ENCODE data around the gene EIF5B. TPM values are rescaled to one million over a fixed set of nuclear protein-coding genes. Genes with fewer than 3 reads are reported as not detected.
A peak's percentile ranks its signal among the peaks of the same experiment; 100 is the strongest.

Gene EIF5B
- total RNA-seq, 2 experiments from 2014 or later, result 27.8 to 33.2 TPM

GRCh38 chr2:99377879-99378278 is 40.7 kb downstream of the EIF5B start:
- no peak overlapping the region for H3K4me3 Mint-ChIP-seq
- Histone ChIP-seq H3K27me3 (ENCODE audit: control insufficient read depth in 1 of 2, insufficient read depth in 2 of 2, low read length in 2 of 2) (no peaks in the 10 kb centered on the region), H3K4me3 (ENCODE audit: low read length) (no peak overlapping the region), H3K36me3 (ENCODE audit: insufficient read depth, low read length) (peaks cover 86% of the 10 kb centered on the region), H3K27ac (ENCODE audit: low read depth in 1 of 2, low read length in 2 of 2) (no peak overlapping the region), H3K9me3 (ENCODE audit: control insufficient read depth in 1 of 2, insufficient read depth in 1 of 2, low read length in 2 of 2) (peaks cover 0 to 5% of the 10 kb centered on the region in 2 experiments), H3K4me1 (ENCODE audit: insufficient read depth, low read length) (no peaks in the 10 kb centered on the region)
- H3K27ac Mint-ChIP-seq, result peak overlapping the region; percentile 24
- peaks cover 100% of the 10 kb centered on the region for H3K36me3 Mint-ChIP-seq (ENCODE audit: low read depth)
- DNase-seq (no peak), ATAC-seq (ENCODE audit: poor library complexity) (no peak)
- ChIA-PET POLR2A (interaction anchor here (0.8 kb wide), 1 partner anchor 21 kb away, joined by 3 read pairs; no protein-coding TSS in a partner anchor), CTCF (interaction anchor here (1.3 kb wide), 1 partner anchor 12 kb away, joined by 3 read pairs; no protein-coding TSS in a partner anchor)
- intact Hi-C loops (cut with DNase I, micrococcal nuclease), result no loop called here
- no peaks in the 10 kb centered on the region for H3K9me3 Mint-ChIP-seq
- H3K4me1 Mint-ChIP-seq (ENCODE audit: low read depth), result no peaks in the 10 kb centered on the region
- no peaks in the 10 kb centered on the region for H3K27me3 Mint-ChIP-seq
- TF ChIP-seq, protein P1, sequence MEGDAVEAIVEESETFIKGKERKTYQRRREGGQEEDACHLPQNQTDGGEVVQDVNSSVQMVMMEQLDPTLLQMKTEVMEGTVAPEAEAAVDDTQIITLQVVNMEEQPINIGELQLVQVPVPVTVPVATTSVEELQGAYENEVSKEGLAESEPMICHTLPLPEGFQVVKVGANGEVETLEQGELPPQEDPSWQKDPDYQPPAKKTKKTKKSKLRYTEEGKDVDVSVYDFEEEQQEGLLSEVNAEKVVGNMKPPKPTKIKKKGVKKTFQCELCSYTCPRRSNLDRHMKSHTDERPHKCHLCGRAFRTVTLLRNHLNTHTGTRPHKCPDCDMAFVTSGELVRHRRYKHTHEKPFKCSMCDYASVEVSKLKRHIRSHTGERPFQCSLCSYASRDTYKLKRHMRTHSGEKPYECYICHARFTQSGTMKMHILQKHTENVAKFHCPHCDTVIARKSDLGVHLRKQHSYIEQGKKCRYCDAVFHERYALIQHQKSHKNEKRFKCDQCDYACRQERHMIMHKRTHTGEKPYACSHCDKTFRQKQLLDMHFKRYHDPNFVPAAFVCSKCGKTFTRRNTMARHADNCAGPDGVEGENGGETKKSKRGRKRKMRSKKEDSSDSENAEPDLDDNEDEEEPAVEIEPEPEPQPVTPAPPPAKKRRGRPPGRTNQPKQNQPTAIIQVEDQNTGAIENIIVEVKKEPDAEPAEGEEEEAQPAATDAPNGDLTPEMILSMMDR (IDR thresholded peaks at IDR 0.05), result no peak

DNA sequence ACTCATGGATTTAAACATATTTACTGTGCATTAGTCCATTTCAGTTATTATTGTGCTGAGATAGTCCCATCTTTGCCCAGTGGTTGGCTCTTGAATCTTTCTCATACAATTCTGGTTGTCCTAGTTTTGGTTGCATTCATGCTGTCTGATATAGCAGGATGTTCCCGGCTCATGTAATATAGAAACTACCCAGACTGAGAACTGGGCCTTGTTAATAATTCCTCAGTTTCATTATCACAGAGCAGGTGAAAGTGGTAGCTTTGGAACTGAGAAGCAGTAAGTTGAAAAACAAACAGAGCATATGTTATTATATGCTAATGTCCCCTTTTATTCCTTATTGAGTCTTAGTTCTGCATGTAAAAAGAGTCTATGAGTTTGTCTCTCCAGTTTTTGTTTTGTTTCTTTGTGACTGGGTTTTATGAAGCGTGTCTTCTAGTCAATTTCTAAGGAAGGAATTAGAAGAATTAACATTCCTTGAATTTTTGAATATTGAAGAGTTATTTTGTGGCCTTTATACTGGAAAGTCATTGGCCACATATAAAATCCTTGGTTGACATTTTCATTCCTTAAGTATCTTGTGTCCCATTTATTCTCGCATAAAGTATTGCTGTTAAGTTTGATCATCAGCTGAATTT is 43.3 kb downstream of the EIF5B start:
- CTCF ChIA-PET, result interaction anchor here (0.5 to 1.3 kb wide), 2 partner anchors 23 to 28 kb away, joined by 3 read pairs; no protein-coding TSS in a partner anchor

GRCh38 chr2:99382143-99382542 is 45.0 kb downstream of the EIF5B start:
- Histone ChIP-seq H3K27me3 (ENCODE audit: control insufficient read depth in 1 of 2, insufficient read depth in 2 of 2, low read length in 2 of 2) (no peaks in the 10 kb centered on the region), H3K36me3 (ENCODE audit: insufficient read depth, low read length) (peaks cover 62% of the 10 kb centered on the region), H3K4me1 (ENCODE audit: insufficient read depth, low read length) (no peaks in the 10 kb centered on the region), H3K9me3 (ENCODE audit: control insufficient read depth in 1 of 2, insufficient read depth in 1 of 2, low read length in 2 of 2) (no peaks in the 10 kb centered on the region), H3K27ac (ENCODE audit: low read depth in 1 of 2, low read length in 2 of 2) (no peak overlapping the region), H3K4me3 (ENCODE audit: low read length) (no peak overlapping the region)
- DNase-seq (no peak), ATAC-seq (ENCODE audit: poor library complexity) (no peak)
- no peaks in the 10 kb centered on the region for H3K4me1 Mint-ChIP-seq (ENCODE audit: low read depth)
- peaks cover 94% of the 10 kb centered on the region for H3K36me3 Mint-ChIP-seq (ENCODE audit: low read depth)
- H3K4me3 Mint-ChIP-seq, result no peak overlapping the region
- TF ChIP-seq, protein P1 (IDR thresholded peaks at IDR 0.05), result no peak
- ChIA-PET POLR2A (no interaction called here), CTCF (interaction anchor here (1.1 kb wide), 1 partner anchor 47 kb away, joined by 3 read pairs; no protein-coding TSS in a partner anchor)
- no peaks in the 10 kb centered on the region for H3K9me3 Mint-ChIP-seq
- no peaks in the 10 kb centered on the region for H3K27me3 Mint-ChIP-seq
- H3K27ac Mint-ChIP-seq, result no peak overlapping the region
- intact Hi-C loops (cut with DNase I, micrococcal nuclease), result no loop called here

More for the DNA sequence above, 43.3 kb downstream of the EIF5B start:
- ATAC-seq (ENCODE audit: poor library complexity) (no peak), DNase-seq (no peak)
- Histone ChIP-seq H3K27me3 (ENCODE audit: control insufficient read depth in 1 of 2, insufficient read depth in 2 of 2, low read length in 2 of 2) (no peaks in the 10 kb centered on the region), H3K27ac (ENCODE audit: low read depth in 1 of 2, low read length in 2 of 2) (no peak overlapping the region), H3K9me3 (ENCODE audit: control insufficient read depth in 1 of 2, insufficient read depth in 1 of 2, low read length in 2 of 2) (no peaks in the 10 kb centered on the region), H3K4me3 (ENCODE audit: low read length) (no peak overlapping the region), H3K36me3 (ENCODE audit: insufficient read depth, low read length) (peaks cover 72% of the 10 kb centered on the region), H3K4me1 (ENCODE audit: insufficient read depth, low read length) (no peaks in the 10 kb centered on the region)
- Mint-ChIP-seq H3K9me3 (no peaks in the 10 kb centered on the region), H3K4me1 (ENCODE audit: low read depth) (no peaks in the 10 kb centered on the region), H3K27ac (peak overlapping the region; percentile 42), H3K27me3 (no peaks in the 10 kb centered on the region), H3K36me3 (ENCODE audit: low read depth) (peaks cover 98% of the 10 kb centered on the region), H3K4me3 (no peak overlapping the region)
- TF ChIP-seq, protein P1 (IDR thresholded peaks at IDR 0.05), result no peak
- intact Hi-C loops (cut with DNase I, micrococcal nuclease), result no loop called here
- POLR2A ChIA-PET, result no interaction called here
